ENCODE data around the gene DSN1.

DNA sequence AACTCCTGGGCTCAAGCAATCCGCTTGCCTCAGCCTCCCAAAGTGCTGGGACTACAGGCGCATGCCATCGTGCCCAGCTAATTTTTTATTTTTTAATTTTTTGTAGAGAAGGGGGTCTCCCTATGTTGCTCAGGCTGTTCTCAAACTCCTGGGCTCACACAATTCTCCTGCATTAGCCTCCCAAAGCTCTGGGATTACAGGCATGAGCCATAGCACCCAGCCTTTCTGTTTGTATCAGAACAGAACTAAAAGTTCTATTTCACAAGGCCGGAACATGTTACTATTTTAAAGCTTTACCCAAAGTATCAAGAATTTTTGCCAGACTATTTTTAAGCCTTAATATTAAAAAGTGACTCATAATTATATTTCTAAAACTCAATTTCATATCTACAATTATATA is 70.0 kb downstream of the DSN1 start:
- TF ChIP-seq YY1 (IDR thresholded peaks at IDR 0.05; ENCODE audit: insufficient read depth, insufficient read length) (no peak), SUZ12 (IDR thresholded peaks at IDR 0.05; ENCODE audit: extremely low read depth, insufficient read depth, insufficient read length) (no peak), ZNF274 (IDR thresholded peaks at IDR 0.05; ENCODE audit: low read depth, low read length) (no peak)

All from NT2/D1 (cell line).